Measurements from ENCODE around the gene OR5AC2.
A peak's percentile ranks its signal among the peaks of the same experiment; 100 is the strongest.

The OR5AC2 gene

GRCh38 chr3:98086873-98087272 is at the start of gene OR5AC2:
OR5AC2 (plus strand) TSS chr3:98087173; CDS start chr3:98087173, 0 bp downstream.
- no peak for DNase-seq

GRCh38 chr3:98038286-98038685 is 48.7 kb upstream of the OR5AC2 start:
- DNase-seq, result no peak

GRCh38 chr3:98038876-98039275 is 48.1 kb upstream of the OR5AC2 start:
- DNase-seq, result no peak

GRCh38 chr3:98039322-98040024 is 47.5 kb upstream of the OR5AC2 start:
- DNase-seq, result peak; percentile 68

GRCh38 chr3:98041350-98041749 is 45.6 kb upstream of the OR5AC2 start:
- DNase-seq, result no peak

- no peak for DNase-seq
Observed at GRCh38 chr3:98048586-98048985, 38.4 kb upstream of the OR5AC2 start.

- DNase-seq, result no peak
Observed at GRCh38 chr3:98049271-98049670, 37.7 kb upstream of the OR5AC2 start.

- no peak for DNase-seq
Observed at GRCh38 chr3:98056035-98056434, 30.9 kb upstream of the OR5AC2 start.

GRCh38 chr3:98057631-98058030 is 29.3 kb upstream of the OR5AC2 start:
- no peak for DNase-seq

- no peak for DNase-seq
Observed at GRCh38 chr3:98058244-98058960, 28.6 kb upstream of the OR5AC2 start.

GRCh38 chr3:98068824-98069223 is 18.1 kb upstream of the OR5AC2 start:
- DNase-seq, result no peak

GRCh38 chr3:98070840-98071239 is 16.1 kb upstream of the OR5AC2 start:
- no peak for DNase-seq

GRCh38 chr3:98073486-98073885 is 13.5 kb upstream of the OR5AC2 start:
- DNase-seq, result no peak

- no peak for DNase-seq
Observed at GRCh38 chr3:98095882-98096281, 8.9 kb downstream of the OR5AC2 start.

GRCh38 chr3:98099848-98100247 is 12.9 kb downstream of the OR5AC2 start:
- no peak for DNase-seq

GRCh38 chr3:98108162-98108561 is 21.2 kb downstream of the OR5AC2 start:
- DNase-seq, result no peak

- no peak for DNase-seq
Observed at GRCh38 chr3:98109807-98110549, 23.0 kb downstream of the OR5AC2 start.

- DNase-seq, result no peak
Observed at GRCh38 chr3:98110550-98110908, 23.6 kb downstream of the OR5AC2 start.

- no peak for DNase-seq
Observed at GRCh38 chr3:98114264-98114663, 27.3 kb downstream of the OR5AC2 start.

- DNase-seq, result no peak
Observed at GRCh38 chr3:98115717-98116116, 28.7 kb downstream of the OR5AC2 start.

GRCh38 chr3:98130421-98130820 is 43.4 kb downstream of the OR5AC2 start, which contains the start of gene OR5H1:
OR5H1 (plus strand) TSS chr3:98130721; CDS start chr3:98132698, 1,977 bp downstream.
- no peak for DNase-seq

GRCh38 chr3:98136631-98137030 is 49.7 kb downstream of the OR5AC2 start:
- no peak for DNase-seq
